NCI-H2029 treated with DMSO at 0.1 percent for 48 hours (cell line): ENCODE data around the gene CR1.
A peak's percentile ranks its signal among the peaks of the same experiment; 100 is the strongest.
"Not testable (repeated sequence)": the region's sequence is repeated elsewhere in the genome, so short reads cannot be mapped to it uniquely, and the experiment has no call there.

Source experiments
- DNase-seq: peaks from one replicate; lab custom pipeline; 2025; lab: John Stamatoyannopoulos, UW

CR1 gene

GRCh38 chr1:207644852-207645634, 149.1 kb downstream of the CR1 start, which contains the start of gene CR1L:
Gene CR1L (plus strand): TSS chr1:207645133. CDS start chr1:207645234, 101 bp downstream.
- DNase-seq, result peak; percentile 36

DNA sequence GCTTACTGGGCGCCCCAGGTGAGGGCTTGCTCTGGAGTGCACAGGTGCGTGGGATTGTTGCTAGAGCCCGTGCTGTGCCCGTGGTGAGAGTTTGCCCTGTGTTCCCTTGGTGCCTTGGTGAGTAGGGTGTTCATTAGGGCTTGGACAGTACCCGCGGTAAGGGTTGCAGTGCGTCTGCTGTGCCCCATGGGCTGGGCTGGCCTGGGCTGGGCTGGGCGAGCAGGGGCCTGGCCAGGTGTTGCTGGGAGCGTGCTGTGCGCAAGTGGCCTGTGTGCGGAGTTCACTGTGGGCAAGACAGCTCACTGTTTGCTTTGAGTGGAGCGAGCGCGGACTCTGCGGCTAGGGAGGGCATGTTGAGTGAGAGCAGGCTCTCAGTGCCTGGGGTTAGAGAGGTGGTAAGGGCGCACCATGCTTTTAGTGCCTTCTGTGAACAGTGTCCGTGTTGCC, 149.7 kb downstream of the CR1 start:
- no peak for DNase-seq

- no peak for DNase-seq
These were observed 150.2 kb downstream of the CR1 start for GRCh38 chr1:207646171-207646570.

DNA sequence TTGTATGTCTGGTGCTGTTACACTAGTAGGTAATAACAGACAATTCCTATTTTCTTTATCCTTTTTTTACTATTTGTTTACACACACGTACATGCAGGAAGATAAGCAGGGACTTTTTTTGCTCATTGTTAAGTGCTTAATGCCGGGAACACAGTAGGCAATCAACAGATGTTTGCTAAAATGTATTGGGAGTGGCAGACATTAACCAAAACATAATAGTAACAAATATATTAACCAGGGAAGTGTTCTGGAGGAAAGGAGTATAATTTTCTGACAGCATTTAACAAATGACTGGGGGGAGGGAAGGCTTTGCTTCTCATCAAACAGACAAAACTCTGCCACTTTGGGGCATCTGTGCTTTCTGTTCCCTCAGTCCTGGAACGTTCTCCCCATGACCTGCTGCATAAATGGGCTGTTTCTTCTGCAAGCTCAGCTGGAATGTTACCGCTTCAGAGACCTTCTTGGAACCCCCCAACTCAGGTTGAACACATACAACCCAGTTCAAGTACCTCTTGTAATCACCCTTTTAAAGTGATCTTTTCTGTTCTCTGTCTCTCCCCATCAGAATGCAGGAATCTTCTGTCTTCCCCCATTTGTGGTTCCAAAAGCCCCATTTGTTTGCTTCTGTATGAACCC, 151.1 kb downstream of the CR1 start:
- no peak for DNase-seq

- DNase-seq, result no peak
These were observed 151.8 kb downstream of the CR1 start for GRCh38 chr1:207647671-207648333.

DNA sequence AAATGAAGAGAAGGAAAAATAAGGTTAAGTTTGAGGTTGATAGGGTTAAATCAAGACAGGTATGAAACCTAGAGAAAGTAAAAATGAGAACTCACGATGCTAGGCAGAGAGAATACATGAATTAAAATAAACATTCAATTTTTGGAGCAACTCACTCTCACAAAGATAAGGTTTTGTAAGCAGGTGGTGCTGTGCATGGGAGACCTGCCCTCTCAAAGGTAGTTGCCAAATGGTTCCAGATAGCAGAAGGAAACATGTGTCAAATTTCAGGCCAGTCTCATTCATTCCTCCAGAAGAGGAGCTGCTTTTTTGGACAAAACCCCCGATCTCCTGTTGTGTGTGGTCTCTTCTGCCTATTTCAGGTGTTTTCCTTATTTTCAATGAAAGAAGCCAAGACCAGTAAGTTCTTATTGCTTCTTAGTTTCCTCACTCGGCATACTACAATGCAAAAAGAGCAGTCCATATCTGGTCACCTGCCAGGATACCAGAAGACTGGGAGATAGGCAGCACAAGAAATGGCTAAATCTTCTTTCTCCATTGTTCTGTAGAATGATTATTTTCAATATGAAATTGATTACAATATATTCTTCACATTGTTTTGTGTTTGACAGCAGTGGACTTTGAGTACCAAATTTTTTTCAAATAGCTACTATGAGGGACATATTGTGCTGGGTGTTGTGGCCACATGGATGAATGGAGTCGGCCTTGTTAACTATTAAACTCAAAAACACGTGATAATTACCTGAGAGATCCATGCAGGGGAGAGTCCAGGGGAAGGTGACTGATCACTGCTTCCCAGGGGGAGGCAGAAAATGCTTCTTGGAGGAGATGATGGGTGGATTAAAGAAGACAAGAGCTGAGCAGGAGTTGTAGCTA, 152.6 kb downstream of the CR1 start:
- DNase-seq, result no peak

GRCh38 chr1:207649210-207649753, 153.3 kb downstream of the CR1 start:
- no peak for DNase-seq

DNA sequence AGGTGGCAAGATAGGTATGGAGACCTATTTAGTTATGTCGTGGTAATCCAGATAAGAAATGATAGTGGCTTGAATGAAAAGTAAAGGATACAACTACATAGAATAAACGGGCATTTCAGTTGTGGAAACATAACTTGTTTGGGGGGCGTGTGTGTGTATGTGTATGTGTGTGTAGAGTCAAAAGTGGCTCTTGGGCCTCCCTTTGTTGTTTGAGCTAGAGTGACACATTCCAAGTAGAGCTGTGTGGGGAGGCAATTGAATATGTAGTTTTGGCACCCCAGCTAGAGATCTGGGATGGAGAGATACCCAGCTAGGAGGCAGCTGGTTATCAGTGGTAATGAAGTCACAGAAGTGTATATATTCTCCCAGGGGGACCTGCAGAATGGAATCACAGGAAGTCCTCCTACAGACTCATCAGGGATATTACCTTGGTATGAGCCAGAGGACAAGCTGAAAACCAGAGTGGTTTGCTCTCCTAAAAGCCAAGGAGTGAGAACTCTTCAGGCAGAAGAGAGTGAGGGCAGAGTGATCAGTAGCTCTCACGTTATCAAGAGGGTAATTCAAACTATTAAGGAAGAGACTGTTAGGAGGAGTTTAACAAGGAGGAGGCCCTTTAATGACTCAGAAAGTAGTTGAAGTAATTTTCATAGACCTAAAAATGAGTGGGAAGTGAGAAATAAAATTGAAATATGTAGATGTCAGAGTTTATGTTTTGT, 154.1 kb downstream of the CR1 start:
- no peak for DNase-seq

- DNase-seq, result no peak
These were observed 155.6 kb downstream of the CR1 start for GRCh38 chr1:207651583-207651982.

DNA sequence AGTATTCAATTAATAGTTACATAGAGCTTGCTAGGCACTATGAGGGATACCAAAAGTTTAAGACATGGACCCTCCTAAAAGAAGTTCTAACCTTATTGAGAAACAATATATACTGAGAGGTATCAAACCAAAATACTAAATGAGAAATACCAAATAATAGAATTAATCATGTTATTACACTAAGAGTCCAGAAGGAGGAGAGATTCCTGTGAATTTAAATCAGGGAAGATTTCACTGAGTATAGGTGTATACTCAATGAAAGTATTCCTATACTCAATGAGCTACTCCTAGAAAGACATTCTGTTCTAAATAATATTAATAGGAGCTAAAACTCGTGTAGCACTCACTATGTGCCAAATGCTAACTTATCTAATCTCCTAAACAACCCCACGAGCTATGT, 158.4 kb downstream of the CR1 start:
- no peak for DNase-seq

GRCh38 chr1:207658408-207658807, 162.5 kb downstream of the CR1 start:
- no peak for DNase-seq

- no peak for DNase-seq
These were observed 163.0 kb downstream of the CR1 start for GRCh38 chr1:207658904-207659485.

- DNase-seq, result no peak
These were observed 163.7 kb downstream of the CR1 start for GRCh38 chr1:207659545-207660153.

DNA sequence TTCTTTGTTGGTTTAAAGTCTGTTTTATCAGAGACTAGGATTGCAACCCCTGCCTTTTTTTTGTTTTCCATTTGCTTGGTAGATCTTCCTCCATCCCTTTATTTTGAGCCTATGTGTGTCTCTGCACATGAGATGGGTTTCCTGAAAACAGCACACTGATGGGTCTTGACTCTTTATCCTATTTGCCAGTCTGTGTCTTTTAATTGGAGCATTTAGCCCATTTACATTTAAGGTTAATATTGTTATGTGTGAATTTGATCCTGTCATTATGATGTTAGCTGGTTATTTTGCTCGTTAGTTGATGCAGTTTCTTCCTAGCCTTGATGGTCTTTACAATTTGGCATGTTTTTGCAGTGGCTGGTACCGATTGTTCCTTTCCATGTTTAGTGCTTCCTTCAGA, 165.5 kb downstream of the CR1 start:
- DNase-seq, result not testable (repeated sequence)

DNA sequence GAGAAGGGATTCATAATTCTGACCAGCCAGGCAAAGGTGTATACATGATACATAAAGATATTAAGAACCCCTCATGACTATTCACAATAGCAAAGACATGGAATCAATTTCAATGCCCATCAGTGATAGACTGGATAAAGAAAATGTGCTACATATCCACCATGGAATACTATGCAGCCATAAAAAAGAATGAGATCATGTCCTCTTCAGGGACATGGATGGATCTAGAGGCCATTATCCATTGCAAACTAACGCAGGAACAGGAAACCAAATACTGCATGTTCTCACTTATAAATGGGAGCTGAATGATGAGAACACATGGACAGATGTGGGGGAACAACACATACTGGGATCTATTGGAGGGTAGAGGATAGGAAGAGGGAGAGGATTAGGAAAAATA, 170.4 kb downstream of the CR1 start:
- no peak for DNase-seq

- no peak for DNase-seq
These were observed 173.6 kb downstream of the CR1 start for GRCh38 chr1:207669528-207670009.

GRCh38 chr1:207670192-207670591, 174.2 kb downstream of the CR1 start:
- DNase-seq, result no peak

- no peak for DNase-seq
These were observed 175.0 kb downstream of the CR1 start for GRCh38 chr1:207670997-207671396.

DNA sequence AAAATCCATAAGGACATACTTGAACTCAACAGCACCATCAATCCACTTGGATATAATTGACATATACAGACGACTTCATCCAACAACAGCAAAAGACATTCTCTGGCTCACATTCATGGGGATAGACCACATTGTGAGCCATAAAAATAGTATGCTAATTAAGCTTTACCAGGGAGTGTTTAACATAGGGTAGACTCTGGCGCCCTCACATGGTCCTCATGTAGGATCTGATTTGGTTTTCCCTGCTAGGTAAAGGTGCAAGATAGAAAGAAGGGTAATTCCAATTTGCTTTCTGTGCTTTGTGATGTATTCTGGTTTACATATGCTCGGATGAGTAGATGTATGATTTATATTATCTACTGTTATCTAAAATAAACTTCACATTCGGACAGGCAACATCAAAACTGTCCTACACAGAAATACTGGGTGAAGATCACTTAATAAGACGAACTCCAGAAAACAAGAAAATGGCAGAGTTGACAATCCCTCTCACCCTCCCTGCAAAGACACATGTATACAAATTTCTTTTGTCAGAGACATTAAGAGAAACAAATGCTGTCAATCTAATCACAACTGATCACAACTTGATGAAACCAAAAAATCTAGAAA, 176.7 kb downstream of the CR1 start:
- DNase-seq, result no peak

GRCh38 chr1:207673399-207673798, 177.4 kb downstream of the CR1 start:
- no peak for DNase-seq
